HCT116 (cell line): Measurements from ENCODE around the gene MYO16. TPM values are rescaled to one million over a fixed set of nuclear protein-coding genes. Genes with fewer than 3 reads are reported as not detected.

Experiments used
- ATAC-seq: fragments of 200-7000 bp; cut with Tn5 transposase; 2 replicates; pipeline ENCODE4 v1.9.1; 2020; ENCODE audit warnings: mild to moderate bottlenecking, moderate library complexity
- BruUV-seq: library from RNA; stranded (reverse); fragments of 400-500 nt; replicated peaks from 2 replicates; lab custom pipeline; 2021; lab: Mats Ljungman, UMichigan
- CTCF ChIA-PET: fragments of 300-600 bp; sonication (Branson Sonifier 250); formaldehyde crosslinking; loops from one replicate; lab custom pipeline; 2021; ENCODE audit warnings: antibody characterized with exemption; lab: Charles Lee
- POLR2A ChIA-PET: fragments of 300-600, 350-600 bp; sonication (Branson Sonifier 250); formaldehyde crosslinking; loops from one replicate; lab custom pipeline; 2021; ENCODE audit warnings: antibody characterized with exemption; lab: Charles Lee
- RAD21 ChIA-PET, 2 experiments: fragments of 300-600 bp; sonication (Branson Sonifier 250); formaldehyde crosslinking; loops; one replicate each; lab custom pipeline; 2023; ENCODE audit warnings: low total read pairs in 2 of 2; ENCODE audit not compliant: uncharacterized antibody in 2 of 2, unreplicated experiment in 2 of 2, low non-redundant PET in 1 of 2; lab: Charles Lee
- DNase-seq: peaks from one replicate; pipeline ENCODE4 v3.0.0-alpha.2; 2010; ENCODE audit warnings: low read depth, low spot score
- H2AFZ ChIP-seq: fragments of 200-600 bp; shearing (Covaris generic), sonication (generic); 2 replicates; pipeline ENCODE4 v1.6.1; 2017; ENCODE audit warnings: low read depth, mixed run types, mixed read lengths, antibody characterized with exemption, low read length; ENCODE audit not compliant: poor library complexity, severe bottlenecking
- H3K27ac ChIP-seq: 2 replicates; pipeline ENCODE4 v1.5.1; 2012; ENCODE audit warnings: low read depth, low read length
- H3K27me3 ChIP-seq: fragments of 200-600 bp; sonication (generic); 2 replicates; pipeline ENCODE4 v1.6.1; 2016; ENCODE audit warnings: mixed run types, low read length, mixed read lengths; ENCODE audit not compliant: insufficient read depth
- H3K36me3 ChIP-seq, 2 experiments: fragments of 200-500 bp in 1 of 2; fragments of 200-600 bp in 1 of 2; sonication (Bioruptor generic) in 1 of 2; sonication (generic) in 1 of 2; 2 replicates each; pipeline versions ENCODE4 v1.5.1 to v1.6.1; 2014 to 2016; ENCODE audit warnings: low read length in 2 of 2, inconsistent platforms in 1 of 2, mixed read lengths in 1 of 2, mixed run types in 1 of 2; ENCODE audit not compliant: insufficient read depth in 2 of 2, control insufficient read depth in 1 of 2
- H3K4me1 ChIP-seq, 2 experiments: fragments of 200-600 bp in 1 of 2; sonication (generic) in 1 of 2; 2 replicates each; pipeline versions ENCODE4 v1.5.1 to v1.6.1; 2012 to 2017; ENCODE audit warnings: low read length in 2 of 2, inconsistent platforms in 1 of 2, mild to moderate bottlenecking in 1 of 2, mixed read lengths in 1 of 2, mixed run types in 1 of 2, moderate library complexity in 1 of 2; ENCODE audit not compliant: insufficient read depth in 2 of 2, control insufficient read depth in 1 of 2
- H3K4me2 ChIP-seq: fragments of 200-600 bp; sonication (generic); 2 replicates; pipeline ENCODE4 v1.6.1; 2017; ENCODE audit warnings: mixed run types, low read length, mixed read lengths
- H3K4me3 ChIP-seq, 2 experiments: fragments of 200-600 bp in 1 of 2; sonication (generic) in 1 of 2; replicated peaks in 1 of 2; 2 replicates each; pipeline ENCODE4 v1.5.1; 2011 to 2016; ENCODE audit warnings: low read length in 2 of 2, control low read depth in 1 of 2, low read depth in 1 of 2, mild to moderate bottlenecking in 1 of 2, mixed read lengths in 1 of 2, mixed run types in 1 of 2
- H3K79me2 ChIP-seq: fragments of 200-600 bp; sonication (generic); 2 replicates; pipeline ENCODE4 v1.6.1; 2017; ENCODE audit warnings: mild to moderate bottlenecking, mixed run types, low read length, moderate library complexity, mixed read lengths; ENCODE audit not compliant: insufficient read depth
- H3K9ac ChIP-seq: fragments of 200-600 bp; sonication (generic); 2 replicates; pipeline ENCODE4 v1.6.1; 2016; ENCODE audit warnings: low read length, mixed read lengths
- H3K9me2 ChIP-seq: fragments of 200-600 bp; sonication (generic), shearing (Covaris generic); 2 replicates; pipeline ENCODE4 v1.6.1; 2017; ENCODE audit warnings: mixed run types, mild to moderate bottlenecking, moderate library complexity; ENCODE audit not compliant: insufficient read depth
- H3K9me3 ChIP-seq, 2 experiments: fragments of 200-500 bp in 1 of 2; fragments of 200-600 bp in 1 of 2; sonication (Bioruptor generic) in 1 of 2; sonication (generic) in 1 of 2; 2 replicates each; pipeline ENCODE4 v1.6.1; 2014 to 2017; ENCODE audit warnings: low read length in 2 of 2, mixed read lengths in 2 of 2, inconsistent platforms in 1 of 2, low read depth in 1 of 2, mild to moderate bottlenecking in 1 of 2, mixed run types in 1 of 2, moderate library complexity in 1 of 2; ENCODE audit not compliant: control insufficient read depth in 1 of 2, insufficient read depth in 1 of 2
- H4K20me1 ChIP-seq: fragments of 200-600 bp; sonication (generic), shearing (Covaris generic); 2 replicates; pipeline ENCODE4 v1.6.1; 2017; ENCODE audit warnings: mixed run types, mild to moderate bottlenecking, moderate library complexity; ENCODE audit not compliant: insufficient read depth
- EZH2phosphoT487 ChIP-seq: fragments of 200-600 bp; IDR thresholded peaks from 2 replicates; pipeline ENCODE4 v1.6.1; 2018; ENCODE audit warnings: antibody characterized with exemption, borderline replicate concordance
- MAX ChIP-seq: IDR thresholded peaks from 2 replicates; pipeline ENCODE4 v1.6.1; 2012
- REST ChIP-seq: IDR thresholded peaks from 2 replicates; pipeline ENCODE4 v1.6.1; 2012; ENCODE audit warnings: low read depth
- SRF ChIP-seq: IDR thresholded peaks from 2 replicates; pipeline ENCODE4 v1.6.1; 2012; ENCODE audit warnings: low read depth
- TCF7L2 ChIP-seq: IDR thresholded peaks from 2 replicates; pipeline ENCODE4 v1.7.0; 2011; ENCODE audit warnings: borderline replicate concordance, inconsistent platforms; ENCODE audit not compliant: insufficient read depth, insufficient read length; ENCODE audit errors: extremely low read depth
- ZBTB33 ChIP-seq: IDR thresholded peaks from 2 replicates; pipeline ENCODE4 v1.6.1; 2011; ENCODE audit warnings: mild to moderate bottlenecking, low read length, moderate library complexity; ENCODE audit not compliant: insufficient replicate concordance; ENCODE audit errors: extremely low read depth
- intact Hi-C: fragments of 100-400 bp; cut with micrococcal nuclease; formaldehyde crosslinking; loops from 2 replicates; pipeline ENCODE4 v1.10.0; 2022
- total RNA-seq: library from RNA; stranded (reverse); gene quantifications from one replicate; pipeline ENCODE4 v1.2.1, GENCODE V29; 2021; ENCODE audit not compliant: unreplicated experiment

MYO16 gene
- total RNA-seq, 1 experiment from 2014 or later, result 0.07 TPM

GRCh38 chr13:109235901-109236300 is 606.5 kb downstream of the MYO16 start:
- TF ChIP-seq ZBTB33 (no peak), TCF7L2 (no peak), SRF (no peak), REST (no peak), EZH2phosphoT487 (no peak), MAX (no peak)
- TF ChIP-seq, all 23 proteins: peak for 0
- no peak overlapping the region for H3K4me3 ChIP-seq
- no peaks in the 10 kb centered on the region for H3K9me2 ChIP-seq
- H4K20me1 ChIP-seq, result no peaks in the 10 kb centered on the region
- H3K27me3 ChIP-seq, result no peaks in the 10 kb centered on the region
- H3K9me3 ChIP-seq, result no peaks in the 10 kb centered on the region
- BruUV-seq, result no TSS peak
- no peak overlapping the region for H2AFZ ChIP-seq
- peaks cover 0 to 12% of the 10 kb centered on the region in 2 experiments; a peak in 1 of 4 replicates for H3K4me1 ChIP-seq
- ChIA-PET POLR2A (no interaction called here), RAD21 (no interaction called here), CTCF (no interaction called here)
- no peak overlapping the region for H3K9ac ChIP-seq
- DNase-seq, result no peak
- H3K27ac ChIP-seq, result no peak overlapping the region
- H3K4me2 ChIP-seq, result no peak overlapping the region
- no peaks in the 10 kb centered on the region for H3K79me2 ChIP-seq
- intact Hi-C loops, result no loop called here
- no peak for ATAC-seq
- peaks cover 0 to 3% of the 10 kb centered on the region in 2 experiments; a peak in 1 of 4 replicates for H3K36me3 ChIP-seq
